SJCRH30 (cell line): ENCODE results near the gene UBE3A. TPM values are rescaled to one million over a fixed set of nuclear protein-coding genes. Genes with fewer than 3 reads are reported as not detected.

Experiments used
- DNase-seq, 2 experiments: peaks; one replicate each; pipeline ENCODE4 v3.0.0-alpha.2; 2015 to 2020
- H3K27ac ChIP-seq: fragments of 250-450 bp; sonication (Bioruptor Pico); 2 replicates; pipeline ENCODE4 v1.5.1; 2020; ENCODE audit warnings: mild to moderate bottlenecking, moderate library complexity
- H3K27me3 ChIP-seq: fragments of 250-450 bp; sonication (Bioruptor Pico); 2 replicates; pipeline ENCODE4 v1.5.1; 2020; ENCODE audit warnings: mild to moderate bottlenecking, moderate library complexity
- H3K36me3 ChIP-seq: fragments of 250-450 bp; sonication (Bioruptor Pico); 2 replicates; pipeline ENCODE4 v1.5.1; 2020; ENCODE audit warnings: mild to moderate bottlenecking, moderate library complexity
- H3K4me1 ChIP-seq: fragments of 250-450 bp; sonication (Bioruptor Pico); 2 replicates; pipeline ENCODE4 v1.5.1; 2020; ENCODE audit warnings: mild to moderate bottlenecking, moderate library complexity
- H3K4me3 ChIP-seq: fragments of 250-450 bp; sonication (Bioruptor Pico); 2 replicates; pipeline ENCODE4 v1.5.1; 2020; ENCODE audit warnings: mild to moderate bottlenecking, moderate library complexity
- H3K9me3 ChIP-seq: fragments of 250-450 bp; sonication (Bioruptor Pico); replicated peaks from 2 replicates; pipeline ENCODE4 v1.5.1; 2020; ENCODE audit warnings: mild to moderate bottlenecking, moderate library complexity
- total RNA-seq: library from RNA; depleted of rRNA; stranded (reverse); fragments of >200 nt; shearing (Covaris generic); gene quantifications from 2 replicates; pipeline ENCODE4 v1.2.3, GENCODE V29; 2014; rRNA removed

Gene UBE3A
- total RNA-seq = 95.1 and 111 TPM in 2 replicates

- Histone ChIP-seq H3K4me1 (no peaks in the 10 kb centered on the region), H3K36me3 (peaks cover 12% of the 10 kb centered on the region), H3K4me3 (peak within 1 kb of the TSS; percentile 96), H3K9me3 (no peaks in the 10 kb centered on the region), H3K27ac (peak within 1 kb of the TSS; percentile 98), H3K27me3 (no peaks in the 10 kb centered on the region)
- peak; percentile 91 to 93 for DNase-seq
These were observed at the start of gene UBE3A for GRCh38 chr15:25438601-25439368. UBE3A (minus strand) TSS chr15:25439024; CDS start chr15:25409107, 29,917 bp downstream.

GRCh38 chr15:25487226-25487884, 48.5 kb upstream of the UBE3A start:
- no peak for DNase-seq
- H3K27me3 ChIP-seq = no peaks in the 10 kb centered on the region
- H3K36me3 ChIP-seq = no peaks in the 10 kb centered on the region
- H3K4me1 ChIP-seq = no peaks in the 10 kb centered on the region
- H3K4me3 ChIP-seq = no peak overlapping the region
- H3K9me3 ChIP-seq = 0 out of 2 replicates have a peak, but pooled peaks cover 4% of the 10 kb centered on the region
- H3K27ac ChIP-seq = no peak overlapping the region

- Histone ChIP-seq H3K27ac (no peak overlapping the region), H3K4me3 (no peak overlapping the region), H3K4me1 (no peaks in the 10 kb centered on the region), H3K9me3 (no peaks in the 10 kb centered on the region), H3K36me3 (no peaks in the 10 kb centered on the region), H3K27me3 (no peaks in the 10 kb centered on the region)
- no peak for DNase-seq
These were observed 47.2 kb upstream of the UBE3A start for GRCh38 chr15:25486051-25486450.

- Histone ChIP-seq H3K4me3 (no peak overlapping the region), H3K9me3 (no peaks in the 10 kb centered on the region), H3K36me3 (no peaks in the 10 kb centered on the region), H3K4me1 (no peaks in the 10 kb centered on the region), H3K27me3 (no peaks in the 10 kb centered on the region), H3K27ac (no peak overlapping the region)
- no peak for DNase-seq
These were observed 42.5 kb upstream of the UBE3A start for GRCh38 chr15:25481208-25481859.

DNA sequence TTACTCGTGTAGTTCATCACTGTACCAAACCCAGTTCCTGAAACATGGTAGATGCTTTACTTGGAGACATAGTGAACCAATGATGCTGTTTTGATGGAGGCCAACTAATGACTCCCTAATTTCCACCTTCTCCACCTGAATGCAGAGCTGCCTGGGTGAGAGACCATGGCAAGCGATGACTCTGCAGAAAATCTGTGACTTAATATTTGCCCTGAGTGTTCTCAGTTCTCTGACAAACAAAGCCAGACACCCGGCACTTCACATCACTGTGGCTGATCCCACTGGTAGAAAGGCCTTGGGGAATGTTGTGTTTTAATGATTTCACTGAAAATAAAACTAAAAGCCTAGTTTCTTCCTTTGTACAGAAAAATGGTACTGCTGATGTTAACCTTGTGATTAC, 39.5 kb upstream of the UBE3A start:
- H3K27ac ChIP-seq = 0 out of 2 replicates have a peak overlapping the region, but pooled peaks have one; percentile 4
- H3K27me3 ChIP-seq = no peaks in the 10 kb centered on the region
- H3K36me3 ChIP-seq = no peaks in the 10 kb centered on the region
- no peak overlapping the region for H3K4me3 ChIP-seq
- H3K9me3 ChIP-seq = no peaks in the 10 kb centered on the region
- peak in 1 of 2 experiments; percentile 13 for DNase-seq
- no peaks in the 10 kb centered on the region for H3K4me1 ChIP-seq

GRCh38 chr15:25477816-25478215, 39.0 kb upstream of the UBE3A start:
- Histone ChIP-seq H3K27ac (peak overlapping the region; percentile 4; the same call in 1 of the 2 replicates), H3K27me3 (no peaks in the 10 kb centered on the region), H3K4me1 (no peaks in the 10 kb centered on the region), H3K36me3 (no peaks in the 10 kb centered on the region), H3K4me3 (no peak overlapping the region), H3K9me3 (no peaks in the 10 kb centered on the region)
- peak; percentile 78 to 83 for DNase-seq

DNA sequence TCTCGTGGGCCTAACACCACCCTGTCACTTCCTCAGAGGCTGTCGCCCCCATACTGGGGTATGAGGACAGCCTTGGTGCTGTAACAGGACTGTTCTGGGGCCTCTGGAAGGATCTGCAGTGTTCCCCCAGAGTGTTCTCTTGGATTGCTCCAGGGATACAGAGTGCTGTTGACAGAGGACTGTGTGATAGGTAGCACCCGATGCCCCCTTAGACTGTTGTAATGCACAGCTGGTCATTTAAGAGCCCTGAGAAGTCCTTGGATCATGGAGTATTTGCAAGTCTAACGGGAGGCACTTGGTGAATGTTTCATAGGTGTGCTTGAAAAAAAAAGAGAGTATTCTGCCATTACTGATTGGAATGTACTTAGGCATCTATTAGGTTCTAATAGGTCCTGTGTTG, 35.4 kb upstream of the UBE3A start:
- H3K36me3 ChIP-seq = no peaks in the 10 kb centered on the region
- H3K27me3 ChIP-seq = no peaks in the 10 kb centered on the region
- no peak for DNase-seq
- peaks cover 3% of the 10 kb centered on the region; the same call in 1 of the 2 replicates for H3K9me3 ChIP-seq
- H3K4me3 ChIP-seq = no peak overlapping the region
- H3K27ac ChIP-seq = no peak overlapping the region
- H3K4me1 ChIP-seq = peaks cover 3% of the 10 kb centered on the region; the same call in 1 of the 2 replicates

- Histone ChIP-seq H3K4me1 (peaks cover 6% of the 10 kb centered on the region; the same call in 1 of the 2 replicates), H3K27ac (no peak overlapping the region), H3K27me3 (no peaks in the 10 kb centered on the region), H3K9me3 (peaks cover 3% of the 10 kb centered on the region; the same call in 1 of the 2 replicates), H3K4me3 (no peak overlapping the region), H3K36me3 (no peaks in the 10 kb centered on the region)
- DNase-seq = no peak
These were observed 31.4 kb upstream of the UBE3A start for GRCh38 chr15:25470230-25470629.

- Histone ChIP-seq H3K36me3 (no peaks in the 10 kb centered on the region), H3K27me3 (no peaks in the 10 kb centered on the region), H3K27ac (no peak overlapping the region), H3K9me3 (peaks cover 3% of the 10 kb centered on the region; the same call in 1 of the 2 replicates), H3K4me1 (peaks cover 6% of the 10 kb centered on the region; the same call in 1 of the 2 replicates), H3K4me3 (no peak overlapping the region)
- peak; percentile 17 to 37 for DNase-seq
These were observed 30.6 kb upstream of the UBE3A start for GRCh38 chr15:25469377-25469776.

DNA sequence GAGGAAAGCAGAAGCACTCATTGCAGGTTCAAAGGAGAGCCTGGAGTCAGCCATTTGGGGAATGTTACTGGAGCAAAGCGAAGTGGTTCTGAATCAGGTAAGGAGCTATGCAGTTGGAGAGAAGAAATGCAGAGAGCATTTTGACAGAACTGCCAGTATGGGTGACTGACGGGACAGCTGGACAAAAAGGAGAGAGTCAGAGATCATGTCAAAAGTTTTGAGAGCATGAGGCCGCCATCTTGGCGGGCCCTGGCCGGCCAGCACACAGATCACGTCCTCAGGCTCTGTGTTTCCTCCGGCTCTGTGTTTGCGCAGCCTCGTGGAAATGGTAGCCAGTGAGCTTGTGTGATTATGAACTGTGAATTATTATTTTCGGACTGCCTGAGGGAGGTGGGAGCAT, 29.8 kb upstream of the UBE3A start:
- no peak overlapping the region for H3K27ac ChIP-seq
- no peaks in the 10 kb centered on the region for H3K27me3 ChIP-seq
- no peak overlapping the region for H3K4me3 ChIP-seq
- H3K9me3 ChIP-seq = peaks cover 3% of the 10 kb centered on the region; the same call in 1 of the 2 replicates
- peaks cover 6% of the 10 kb centered on the region; the same call in 1 of the 2 replicates for H3K4me1 ChIP-seq
- no peak for DNase-seq
- no peaks in the 10 kb centered on the region for H3K36me3 ChIP-seq

- DNase-seq = no peak
- Histone ChIP-seq H3K27me3 (no peaks in the 10 kb centered on the region), H3K4me3 (no peak overlapping the region), H3K36me3 (no peaks in the 10 kb centered on the region), H3K9me3 (no peaks in the 10 kb centered on the region), H3K4me1 (peaks cover 6% of the 10 kb centered on the region; the same call in 1 of the 2 replicates), H3K27ac (no peak overlapping the region)
These were observed 27.0 kb upstream of the UBE3A start for GRCh38 chr15:25465835-25466234.

- Histone ChIP-seq H3K36me3 (no peaks in the 10 kb centered on the region), H3K27ac (no peak overlapping the region), H3K4me3 (no peak overlapping the region), H3K9me3 (no peaks in the 10 kb centered on the region), H3K27me3 (no peaks in the 10 kb centered on the region), H3K4me1 (peaks cover 6% of the 10 kb centered on the region; the same call in 1 of the 2 replicates)
- DNase-seq = no peak
These were observed 26.0 kb upstream of the UBE3A start for GRCh38 chr15:25464784-25465183.

DNA sequence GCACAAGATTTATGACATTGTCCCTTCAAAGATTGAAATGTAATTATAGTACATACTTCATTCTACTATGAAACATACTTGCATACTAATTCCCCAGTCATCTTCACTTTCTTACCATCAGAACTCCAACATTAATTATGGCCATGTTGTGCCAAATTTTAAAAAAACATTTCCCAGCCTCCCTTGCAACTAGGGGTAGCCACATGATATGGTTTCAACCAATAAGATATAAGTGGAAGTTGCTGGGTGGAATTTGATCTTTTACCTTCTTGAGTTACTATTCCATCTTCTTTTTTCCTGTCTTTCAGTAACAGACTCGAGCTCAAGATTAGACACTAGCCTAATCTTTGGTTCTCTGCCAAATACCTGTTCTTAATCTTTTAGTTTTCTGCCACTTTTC, 25.6 kb upstream of the UBE3A start:
- Histone ChIP-seq H3K36me3 (no peaks in the 10 kb centered on the region), H3K4me3 (no peak overlapping the region), H3K4me1 (peaks cover 5% of the 10 kb centered on the region; the same call in 1 of the 2 replicates), H3K27ac (no peak overlapping the region), H3K9me3 (no peaks in the 10 kb centered on the region), H3K27me3 (no peaks in the 10 kb centered on the region)
- DNase-seq = no peak

DNA sequence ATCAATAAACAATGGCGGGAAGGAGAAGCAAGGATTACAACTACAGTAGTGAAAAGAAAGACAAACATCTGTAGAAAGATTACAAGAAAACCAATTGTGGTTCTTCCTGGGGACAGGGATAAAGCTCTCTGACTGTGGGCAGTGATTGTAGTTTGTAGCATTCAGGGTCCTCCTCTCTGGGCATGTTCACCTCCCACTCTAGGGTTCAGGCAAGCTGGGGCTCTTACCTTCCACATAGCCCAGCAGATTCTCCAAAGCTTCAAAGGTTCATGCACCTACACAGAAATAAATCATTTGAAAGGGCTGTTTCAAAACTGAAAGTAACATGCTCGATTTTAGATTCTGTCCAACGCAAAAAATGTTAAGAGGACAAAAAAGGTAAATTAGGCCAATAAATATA, 17.4 kb upstream of the UBE3A start:
- Histone ChIP-seq H3K27me3 (no peaks in the 10 kb centered on the region), H3K9me3 (peaks cover 12% of the 10 kb centered on the region), H3K27ac (no peak overlapping the region), H3K36me3 (no peaks in the 10 kb centered on the region), H3K4me1 (peaks cover 6% of the 10 kb centered on the region; the same call in 1 of the 2 replicates), H3K4me3 (no peak overlapping the region)
- DNase-seq = no peak

DNA sequence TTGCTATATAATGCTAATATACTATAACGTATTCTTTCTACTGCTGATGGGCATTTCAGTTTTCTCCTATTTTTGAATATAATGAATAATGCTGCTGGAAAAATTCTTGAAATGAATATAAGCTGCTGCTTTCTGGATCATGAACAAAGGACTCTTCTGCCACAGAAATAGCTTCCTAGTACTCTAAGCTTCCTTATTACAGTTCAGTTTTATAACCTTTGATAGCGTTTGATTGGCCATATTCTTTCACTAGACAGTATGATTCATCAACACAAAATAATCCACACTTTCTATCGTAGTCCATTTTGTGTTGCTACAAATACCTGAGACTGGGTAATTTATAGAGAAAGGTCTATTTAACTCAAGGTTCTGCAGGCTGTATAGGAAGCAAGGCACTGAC, 16.4 kb upstream of the UBE3A start:
- Histone ChIP-seq H3K4me3 (no peak overlapping the region), H3K4me1 (peaks cover 6% of the 10 kb centered on the region; the same call in 1 of the 2 replicates), H3K36me3 (no peaks in the 10 kb centered on the region), H3K9me3 (peaks cover 16% of the 10 kb centered on the region), H3K27ac (no peak overlapping the region), H3K27me3 (no peaks in the 10 kb centered on the region)
- no peak for DNase-seq
